Endodermal cell (in vitro differentiated cells): ENCODE data around the gene MAP10. TPM values are rescaled to one million over a fixed set of nuclear protein-coding genes. Genes with fewer than 3 reads are reported as not detected.

Experiments
- DNase-seq: peaks from one replicate; pipeline ENCODE4 v3.0.0-alpha.2; 2017
- H3K27ac ChIP-seq: 2 replicates; pipeline ENCODE4 v1.5.1; 2013; ENCODE audit warnings: mild to moderate bottlenecking, low read depth, low read length, moderate library complexity
- H3K27me3 ChIP-seq: 2 replicates; pipeline ENCODE4 v1.6.1; 2013; ENCODE audit warnings: mild to moderate bottlenecking, low read length, moderate library complexity; ENCODE audit not compliant: insufficient read depth, control insufficient read depth, poor library complexity, severe bottlenecking
- H3K36me3 ChIP-seq: 2 replicates; pipeline ENCODE4 v1.7.0; 2013; ENCODE audit warnings: mild to moderate bottlenecking, low read length, moderate library complexity; ENCODE audit not compliant: control insufficient read depth, insufficient read depth
- H3K4me1 ChIP-seq: one replicate; pipeline ENCODE4 v1.7.0; 2013; ENCODE audit warnings: low read length; ENCODE audit not compliant: control insufficient read depth, insufficient read depth
- H3K4me3 ChIP-seq: 2 replicates; pipeline ENCODE4 v1.5.1; 2013; ENCODE audit warnings: mild to moderate bottlenecking, low read length, moderate library complexity
- H3K9ac ChIP-seq: 2 replicates; pipeline ENCODE4 v1.6.1; 2013; ENCODE audit warnings: mild to moderate bottlenecking, low read length, moderate library complexity; ENCODE audit not compliant: poor library complexity, severe bottlenecking; ENCODE audit errors: extremely low read depth
- H3K9me3 ChIP-seq: 2 replicates; pipeline ENCODE4 v1.6.1; 2013; ENCODE audit warnings: mild to moderate bottlenecking, low read length, moderate library complexity; ENCODE audit not compliant: control insufficient read depth
- H3K27ac Mint-ChIP-seq: 2 replicates; pipeline ENCODE4 v1.8.0; 2020; ENCODE audit warnings: mixed read lengths
- H3K27me3 Mint-ChIP-seq: 2 replicates; pipeline ENCODE4 v1.8.0; 2021; ENCODE audit warnings: mild to moderate bottlenecking, mixed read lengths; ENCODE audit not compliant: insufficient read depth
- H3K36me3 Mint-ChIP-seq: 2 replicates; pipeline ENCODE4 v1.8.0; 2020; ENCODE audit warnings: low read depth, mixed read lengths
- H3K4me1 Mint-ChIP-seq: 2 replicates; pipeline ENCODE4 v1.8.0; 2020; ENCODE audit warnings: mixed read lengths
- H3K4me3 Mint-ChIP-seq: 2 replicates; pipeline ENCODE4 v1.8.0; 2020; ENCODE audit warnings: mild to moderate bottlenecking, moderate library complexity, mixed read lengths
- H3K9me3 Mint-ChIP-seq: 2 replicates; pipeline ENCODE4 v1.8.0; 2020; ENCODE audit warnings: mild to moderate bottlenecking, mixed read lengths
- CTCF ChIP-seq: fragments of 200-600 bp; sonication (generic); conservative IDR thresholded peaks from 2 replicates; pipeline ENCODE4 v1.5.0; 2021; ENCODE audit warnings: antibody characterized with exemption, mild to moderate bottlenecking
- WGBS, 2 experiments: methylation state at CpG; one replicate each; pipeline versions ENCODE4 v1.1.5 to v1.1.7; 2013; ENCODE audit warnings: missing lambda C conversion rate in 2 of 2, mixed read lengths in 1 of 2; ENCODE audit not compliant: insufficient coverage in 1 of 2, insufficient read length in 1 of 2; 5-methylcytosine and 5-hydroxymethylcytosine counted together
- total RNA-seq, 2 donors: library from RNA; stranded (reverse); fragmentation: NEBNext Ultra II Directional in 1 of 2; extraction: Animal tissue kit (Norgen Biotek cat#: 25700) in 1 of 2; gene quantifications; 2 replicates in 1 of 2; 3 replicates in 1 of 2; pipeline ENCODE4 v1.2.1, GENCODE V29; 2021

The MAP10 gene
- total RNA-seq, 2 donors from 2014 or later, result 2.9 to 3.9 TPM

- Histone ChIP-seq H3K4me1 (no peaks in the 10 kb centered on the region), H3K4me3 (no peak overlapping the region), H3K36me3 (no peaks in the 10 kb centered on the region), H3K27me3 (no peaks in the 10 kb centered on the region), H3K9me3 (peaks cover 19% of the 10 kb centered on the region), H3K27ac (no peak overlapping the region), H3K9ac (no peak overlapping the region)
- WGBS, 2 experiments, result 74 to 79% methylated on average over 8 of the region's 8 CpGs
- peaks cover 17% of the 10 kb centered on the region for H3K9me3 Mint-ChIP-seq
- H3K4me3 Mint-ChIP-seq, result no peak overlapping the region
- H3K27ac Mint-ChIP-seq, result no peak overlapping the region
- TF ChIP-seq CTCF, result no peak
- DNase-seq, result peak; percentile 65
- peaks cover 24% of the 10 kb centered on the region for H3K4me1 Mint-ChIP-seq
- no peaks in the 10 kb centered on the region for H3K36me3 Mint-ChIP-seq
- no peaks in the 10 kb centered on the region for H3K27me3 Mint-ChIP-seq
Observed at GRCh38 chr1:232766241-232766890, 38.9 kb upstream of the MAP10 start.

GRCh38 chr1:232766904-232767303, 38.3 kb upstream of the MAP10 start:
- Histone ChIP-seq H3K36me3 (no peaks in the 10 kb centered on the region), H3K9ac (no peak overlapping the region), H3K27ac (no peak overlapping the region), H3K4me1 (no peaks in the 10 kb centered on the region), H3K9me3 (peaks cover 19% of the 10 kb centered on the region), H3K27me3 (no peaks in the 10 kb centered on the region), H3K4me3 (no peak overlapping the region)
- no peak overlapping the region for H3K4me3 Mint-ChIP-seq
- TF ChIP-seq CTCF, result no peak
- peaks cover 24% of the 10 kb centered on the region for H3K4me1 Mint-ChIP-seq
- no peaks in the 10 kb centered on the region for H3K27me3 Mint-ChIP-seq
- no peak overlapping the region for H3K27ac Mint-ChIP-seq
- H3K36me3 Mint-ChIP-seq, result no peaks in the 10 kb centered on the region
- 91% methylated on average over 1 of the region's 1 CpG; no CpG with 5 or more reads in 1 of the 2 experiments for WGBS, 2 experiments
- H3K9me3 Mint-ChIP-seq, result peaks cover 17% of the 10 kb centered on the region
- DNase-seq, result no peak

- DNase-seq, result no peak
- Mint-ChIP-seq H3K27ac (no peak overlapping the region), H3K9me3 (peaks cover 17% of the 10 kb centered on the region), H3K36me3 (no peaks in the 10 kb centered on the region), H3K4me1 (peaks cover 24% of the 10 kb centered on the region), H3K27me3 (no peaks in the 10 kb centered on the region), H3K4me3 (no peak overlapping the region)
- H3K27me3 ChIP-seq, result no peaks in the 10 kb centered on the region
- no peak for TF ChIP-seq CTCF
- no peaks in the 10 kb centered on the region for H3K4me1 ChIP-seq
- H3K9me3 ChIP-seq, result peaks cover 19% of the 10 kb centered on the region
- no peak overlapping the region for H3K4me3 ChIP-seq
- H3K27ac ChIP-seq, result no peak overlapping the region
- no peaks in the 10 kb centered on the region for H3K36me3 ChIP-seq
- H3K9ac ChIP-seq, result no peak overlapping the region
- 92 to 93% methylated on average over 11 to 14 of the region's 14 CpGs for WGBS, 2 experiments
Observed at GRCh38 chr1:232767305-232768074, 37.7 kb upstream of the MAP10 start.
